Thoracic aorta (tissue), 2 donors: Measurements from ENCODE around the gene ABCA3. TPM values are rescaled to one million over a fixed set of nuclear protein-coding genes. Genes with fewer than 3 reads are reported as not detected.

Experiments used
- ATAC-seq: fragments of 150-250 bp; one replicate; pipeline ENCODE4 v1.8.0; 2017; ENCODE audit warnings: low read depth; ENCODE audit not compliant: insufficient number of reproducible peaks, low FRiP score
- DNase-seq: peaks from one replicate; pipeline ENCODE4 v3.0.0-alpha.2; 2020; ENCODE audit warnings: low spot score
- H3K27ac ChIP-seq, 2 donors: fragments of 200-600 bp; sonication (generic); 1 replicate in 1 of 2; 2 replicates in 1 of 2; pipeline ENCODE4 v1.5.1; 2016; ENCODE audit warnings: mild to moderate bottlenecking in 2 of 2, moderate library complexity in 2 of 2
- H3K27me3 ChIP-seq: fragments of 200-600 bp; sonication (generic); replicated peaks from 2 replicates; pipeline ENCODE4 v1.6.0; 2016; ENCODE audit warnings: mild to moderate bottlenecking; ENCODE audit not compliant: insufficient read depth
- H3K36me3 ChIP-seq: fragments of 200-600 bp; sonication (generic); one replicate; pipeline ENCODE4 v1.5.1; 2016
- H3K4me1 ChIP-seq, 2 donors: fragments of 200-600 bp; sonication (generic); 1 replicate in 1 of 2; 2 replicates in 1 of 2; pipeline versions ENCODE4 v1.5.1 to v1.6.0; 2016; ENCODE audit warnings: low read depth in 2 of 2, mild to moderate bottlenecking in 1 of 2; ENCODE audit not compliant: control insufficient read depth in 1 of 2
- H3K4me3 ChIP-seq: fragments of 200-600 bp; sonication (generic); 2 replicates; pipeline ENCODE4 v1.5.1; 2016; ENCODE audit warnings: mild to moderate bottlenecking
- H3K9me3 ChIP-seq: fragments of 200-600 bp; sonication (generic); 2 replicates; pipeline ENCODE4 v1.5.1; 2016
- total RNA-seq, 2 donors: library from RNA; depleted of rRNA; stranded (reverse); fragments of >200 nt; gene quantifications; one replicate each; pipeline versions ENCODE4 v1.1.0 to v1.2.3, GENCODE V29; 2016
- TF ChIP-seq, protein P1 (sequence below): fragments of 200-600 bp; sonication (generic); IDR thresholded peaks from one replicate; pipeline ENCODE4 v1.5.1; 2019; ENCODE audit warnings: antibody characterized with exemption

Gene ABCA3
- total RNA-seq, 2 donors from 2014 or later, result 16.4 to 25.2 TPM

DNA sequence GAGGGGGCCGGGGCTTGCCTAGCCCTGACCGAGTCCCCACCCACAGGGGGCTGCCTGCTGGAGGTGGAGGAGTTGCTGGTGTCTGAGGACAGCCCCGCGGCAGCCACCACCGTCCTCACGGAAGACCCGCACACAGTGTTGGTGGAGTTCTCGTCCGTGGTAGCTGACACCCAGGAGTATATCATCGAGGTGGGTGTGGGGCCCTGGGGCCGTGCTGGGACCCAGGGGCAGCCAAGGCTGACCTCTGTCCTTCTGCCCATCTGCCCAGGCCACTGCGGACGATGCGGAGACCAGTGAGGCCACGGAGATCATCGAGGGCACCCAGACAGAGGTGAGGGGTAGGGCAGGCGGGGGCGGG, 105.7 kb downstream of the ABCA3 start:
- Histone ChIP-seq H3K4me1 (peaks cover 10 to 14% of the 10 kb centered on the region in 2 donors), H3K9me3 (no peaks in the 10 kb centered on the region), H3K27ac (no peak overlapping the region), H3K4me3 (no peak overlapping the region), H3K27me3 (no peaks in the 10 kb centered on the region), H3K36me3 (peaks cover 55% of the 10 kb centered on the region)
- TF ChIP-seq, protein P1, sequence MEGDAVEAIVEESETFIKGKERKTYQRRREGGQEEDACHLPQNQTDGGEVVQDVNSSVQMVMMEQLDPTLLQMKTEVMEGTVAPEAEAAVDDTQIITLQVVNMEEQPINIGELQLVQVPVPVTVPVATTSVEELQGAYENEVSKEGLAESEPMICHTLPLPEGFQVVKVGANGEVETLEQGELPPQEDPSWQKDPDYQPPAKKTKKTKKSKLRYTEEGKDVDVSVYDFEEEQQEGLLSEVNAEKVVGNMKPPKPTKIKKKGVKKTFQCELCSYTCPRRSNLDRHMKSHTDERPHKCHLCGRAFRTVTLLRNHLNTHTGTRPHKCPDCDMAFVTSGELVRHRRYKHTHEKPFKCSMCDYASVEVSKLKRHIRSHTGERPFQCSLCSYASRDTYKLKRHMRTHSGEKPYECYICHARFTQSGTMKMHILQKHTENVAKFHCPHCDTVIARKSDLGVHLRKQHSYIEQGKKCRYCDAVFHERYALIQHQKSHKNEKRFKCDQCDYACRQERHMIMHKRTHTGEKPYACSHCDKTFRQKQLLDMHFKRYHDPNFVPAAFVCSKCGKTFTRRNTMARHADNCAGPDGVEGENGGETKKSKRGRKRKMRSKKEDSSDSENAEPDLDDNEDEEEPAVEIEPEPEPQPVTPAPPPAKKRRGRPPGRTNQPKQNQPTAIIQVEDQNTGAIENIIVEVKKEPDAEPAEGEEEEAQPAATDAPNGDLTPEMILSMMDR, result no peak
- ATAC-seq, result no peak
- DNase-seq, result no peak

DNA sequence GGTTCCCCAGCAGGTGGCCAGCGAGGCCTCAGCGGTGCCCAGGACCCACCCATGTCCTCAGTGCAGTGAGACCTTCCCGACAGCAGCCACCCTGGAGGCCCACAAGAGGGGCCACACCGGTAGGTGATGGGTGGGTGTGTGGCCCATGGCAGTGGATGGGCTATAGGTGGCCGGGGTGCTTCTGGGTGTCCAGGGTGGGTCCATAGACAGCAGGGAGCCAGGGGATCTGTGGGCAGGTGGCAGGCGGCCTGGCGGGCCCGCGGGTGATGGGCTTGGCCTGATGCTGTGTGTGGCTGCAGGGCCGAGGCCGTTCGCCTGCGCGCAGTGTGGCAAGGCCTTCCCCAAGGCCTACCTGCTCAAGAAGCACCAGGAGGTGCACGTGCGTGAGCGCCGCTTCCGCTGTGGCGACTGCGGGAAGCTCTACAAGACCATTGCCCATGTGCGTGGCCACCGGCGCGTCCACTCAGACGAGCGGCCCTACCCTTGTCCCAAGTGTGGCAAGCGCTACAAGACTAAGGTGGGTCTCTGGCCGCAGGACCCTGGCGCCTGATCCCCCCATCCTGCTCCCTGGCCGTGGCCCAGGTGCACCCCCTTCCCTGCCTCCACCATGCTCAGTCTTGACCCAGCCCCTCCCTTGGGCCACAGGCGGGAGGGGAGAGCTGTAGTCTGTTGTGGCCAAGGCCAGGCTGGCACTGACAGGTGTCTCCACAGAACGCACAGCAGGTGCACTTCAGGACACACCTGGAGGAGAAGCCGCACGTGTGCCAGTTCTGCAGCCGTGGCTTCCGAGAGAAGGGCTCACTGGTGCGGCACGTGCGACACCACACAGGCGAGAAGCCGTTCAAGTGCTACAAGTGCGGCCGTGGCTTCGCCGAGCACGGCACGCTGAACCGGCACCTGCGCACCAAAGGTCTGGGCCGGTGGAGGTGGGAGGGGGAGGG, 106.4 kb downstream of the ABCA3 start:
- peaks cover 10 to 14% of the 10 kb centered on the region in 2 donors for H3K4me1 ChIP-seq
- no peak overlapping the region for H3K27ac ChIP-seq
- H3K36me3 ChIP-seq, result peaks cover 62% of the 10 kb centered on the region
- H3K27me3 ChIP-seq, result no peaks in the 10 kb centered on the region
- DNase-seq (no peak), ATAC-seq (no peak)
- H3K4me3 ChIP-seq, result no peak overlapping the region
- H3K9me3 ChIP-seq, result no peaks in the 10 kb centered on the region
- TF ChIP-seq, protein P1, result no peak

GRCh38 chr16:2233046-2233775, 107.3 kb downstream of the ABCA3 start:
- H3K27ac ChIP-seq, result no peak overlapping the region
- TF ChIP-seq, protein P1, result no peak
- H3K27me3 ChIP-seq, result no peaks in the 10 kb centered on the region
- H3K36me3 ChIP-seq, result peaks cover 67% of the 10 kb centered on the region
- no peak for ATAC-seq
- H3K4me3 ChIP-seq, result no peak overlapping the region
- DNase-seq, result no peak
- peaks cover 10 to 14% of the 10 kb centered on the region in 2 donors for H3K4me1 ChIP-seq
- H3K9me3 ChIP-seq, result no peaks in the 10 kb centered on the region

DNA sequence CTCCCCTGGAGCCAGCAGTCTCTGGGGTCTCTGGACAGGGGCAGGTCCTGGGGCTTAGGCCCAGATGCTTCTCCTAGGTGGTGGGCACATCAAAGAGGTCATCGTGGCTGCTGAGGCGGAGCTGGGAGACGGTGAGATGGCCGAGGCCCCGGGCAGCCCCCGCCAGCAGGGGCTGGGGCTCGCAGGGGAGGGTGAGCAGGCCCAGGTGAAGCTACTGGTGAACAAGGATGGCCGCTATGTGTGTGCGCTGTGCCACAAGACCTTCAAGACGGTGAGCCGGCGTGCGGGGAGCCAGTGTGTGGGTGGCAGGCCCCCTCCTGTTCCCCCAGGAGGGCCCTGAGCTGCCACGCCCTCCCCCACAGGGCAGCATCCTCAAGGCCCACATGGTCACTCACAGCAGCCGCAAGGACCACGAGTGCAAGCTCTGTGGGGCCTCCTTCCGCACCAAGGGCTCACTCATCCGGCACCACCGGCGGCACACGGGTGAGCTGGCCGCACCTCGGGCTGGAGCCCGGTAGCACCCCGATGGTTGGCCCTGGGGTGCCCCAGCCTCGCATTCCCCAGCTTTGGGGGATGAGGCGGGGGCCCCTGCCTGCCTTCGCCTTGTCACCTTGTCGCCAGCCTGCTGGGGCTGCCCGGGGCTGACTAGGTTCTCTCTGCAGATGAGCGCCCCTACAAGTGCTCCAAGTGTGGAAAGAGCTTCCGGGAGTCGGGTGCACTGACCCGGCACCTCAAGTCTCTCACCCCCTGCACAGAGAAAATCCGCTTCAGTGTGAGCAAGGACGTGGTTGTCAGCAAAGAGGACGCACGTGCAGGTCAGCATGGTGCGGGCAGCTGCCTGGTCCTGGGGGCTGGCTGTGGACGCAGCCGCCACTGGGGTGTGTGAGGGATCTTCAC, 108.2 kb downstream of the ABCA3 start:
- peaks cover 67% of the 10 kb centered on the region for H3K36me3 ChIP-seq
- H3K4me1 ChIP-seq, result peaks cover 10 to 14% of the 10 kb centered on the region in 2 donors
- H3K27me3 ChIP-seq, result no peaks in the 10 kb centered on the region
- ATAC-seq (no peak), DNase-seq (no peak)
- no peak overlapping the region for H3K4me3 ChIP-seq
- no peaks in the 10 kb centered on the region for H3K9me3 ChIP-seq
- H3K27ac ChIP-seq, result no peak overlapping the region
- TF ChIP-seq, protein P1, result no peak
